Activated naive CD4-positive, alpha-beta T cell treated with anti-CD3 and anti-CD28 coated beads, Interleukin-2, amount 50 U/mL, for 72 hours (primary cell): Measurements from ENCODE around the gene OTOA. TPM values are rescaled to one million over a fixed set of nuclear protein-coding genes. Genes with fewer than 3 reads are reported as not detected.
"Not testable (repeated sequence)": the region's sequence is repeated elsewhere in the genome, so short reads cannot be mapped to it uniquely, and the experiment has no call there.

Source experiments
- ATAC-seq, 2 donors: fragments of 150-1000 bp; cut with Tn5 transposase; 2 replicates each; pipeline ENCODE4 v1.10.0; 2021; ENCODE audit warnings: mild to moderate bottlenecking in 2 of 2, moderate library complexity in 2 of 2
- DNase-seq, 2 donors: peaks; one replicate each; pipeline ENCODE4 v3.0.0; 2021 to 2022; ENCODE audit warnings: low spot score in 2 of 2
- H3K27ac Mint-ChIP-seq, 2 donors: one replicate each; pipeline ENCODE4 v1.8.0; 2022; ENCODE audit warnings: mild to moderate bottlenecking in 2 of 2, mixed read lengths in 2 of 2
- H3K36me3 Mint-ChIP-seq, 2 donors: one replicate each; pipeline ENCODE4 v1.8.0; 2022; ENCODE audit warnings: mixed read lengths in 2 of 2
- H3K9me3 Mint-ChIP-seq, 2 donors: one replicate each; pipeline ENCODE4 v1.8.0; 2022; ENCODE audit warnings: mixed read lengths in 2 of 2
- total RNA-seq, 2 donors: library from RNA; stranded (reverse); gene quantifications; one replicate each; pipeline ENCODE4 v1.2.3, GENCODE V29; 2022

OTOA gene
- total RNA-seq = under 1 TPM; 0.12 to 0.18 TPM

- no peak within 1 kb of the TSS for H3K27ac Mint-ChIP-seq
- no peaks in the 10 kb centered on the region for H3K36me3 Mint-ChIP-seq
- no peaks in the 10 kb centered on the region for H3K9me3 Mint-ChIP-seq
- DNase-seq (peak in 1 of 2 donors; percentile 22), ATAC-seq (peak; percentile 58 to 59)
Measured at GRCh38 chr16:21663889-21664647, at the start of gene OTOA. Gene OTOA (plus strand): TSS chr16:21663968. CDS start chr16:21678515, 14,547 bp downstream.

GRCh38 chr16:21614896-21615295, 48.9 kb upstream of the OTOA start:
- ATAC-seq = no peak
- Mint-ChIP-seq H3K9me3 (no peaks in the 10 kb centered on the region), H3K27ac (no peak overlapping the region), H3K36me3 (peaks cover 0 to 19% of the 10 kb centered on the region in 2 donors)
- no peak for DNase-seq

- Mint-ChIP-seq H3K27ac (no peak overlapping the region), H3K36me3 (peaks cover 0 to 15% of the 10 kb centered on the region in 2 donors), H3K9me3 (no peaks in the 10 kb centered on the region)
- ATAC-seq (peak in 1 of 2 donors; percentile 51), DNase-seq (no peak)
Measured at GRCh38 chr16:21617607-21618006, 46.2 kb upstream of the OTOA start.

GRCh38 chr16:21618281-21618680, 45.5 kb upstream of the OTOA start:
- H3K36me3 Mint-ChIP-seq = peaks cover 0 to 12% of the 10 kb centered on the region in 2 donors
- no peaks in the 10 kb centered on the region for H3K9me3 Mint-ChIP-seq
- H3K27ac Mint-ChIP-seq = no peak overlapping the region
- ATAC-seq (no peak), DNase-seq (no peak)

GRCh38 chr16:21619765-21620425, 43.9 kb upstream of the OTOA start:
- H3K27ac Mint-ChIP-seq = no peak overlapping the region
- no peaks in the 10 kb centered on the region for H3K9me3 Mint-ChIP-seq
- peaks cover 0 to 17% of the 10 kb centered on the region in 2 donors for H3K36me3 Mint-ChIP-seq

GRCh38 chr16:21620592-21620991, 43.2 kb upstream of the OTOA start:
- ATAC-seq = no peak
- no peak overlapping the region for H3K27ac Mint-ChIP-seq
- no peaks in the 10 kb centered on the region for H3K9me3 Mint-ChIP-seq
- peaks cover 0 to 19% of the 10 kb centered on the region in 2 donors for H3K36me3 Mint-ChIP-seq
- no peak for DNase-seq

More at GRCh38 chr16:21619765-21620425, 43.9 kb upstream of the OTOA start:
- ATAC-seq = no peak
- DNase-seq = no peak

GRCh38 chr16:21622545-21622944, 41.2 kb upstream of the OTOA start:
- H3K27ac Mint-ChIP-seq = no peak overlapping the region
- no peak for DNase-seq
- H3K9me3 Mint-ChIP-seq = no peaks in the 10 kb centered on the region
- H3K36me3 Mint-ChIP-seq = peaks cover 7 to 32% of the 10 kb centered on the region in 2 donors
- peak in 1 of 2 donors; percentile 61 for ATAC-seq

GRCh38 chr16:21625026-21625425, 38.7 kb upstream of the OTOA start:
- H3K27ac Mint-ChIP-seq = no peak overlapping the region
- H3K36me3 Mint-ChIP-seq = peaks cover 18 to 44% of the 10 kb centered on the region in 2 donors
- ATAC-seq (no peak), DNase-seq (no peak)
- peaks cover 0 to 6% of the 10 kb centered on the region in 2 donors for H3K9me3 Mint-ChIP-seq

GRCh38 chr16:21626659-21627277, 37.0 kb upstream of the OTOA start:
- ATAC-seq (peak; percentile 69 to 86), DNase-seq (no peak)
- peak overlapping the region; percentile 31 to 63 for H3K27ac Mint-ChIP-seq
- H3K36me3 Mint-ChIP-seq = peaks cover 18 to 44% of the 10 kb centered on the region in 2 donors
- peaks cover 0 to 6% of the 10 kb centered on the region in 2 donors for H3K9me3 Mint-ChIP-seq

GRCh38 chr16:21628121-21628726, 35.5 kb upstream of the OTOA start:
- DNase-seq = no peak
- Mint-ChIP-seq H3K36me3 (peaks cover 18 to 44% of the 10 kb centered on the region in 2 donors), H3K27ac (peak overlapping the region in 1 of 2 donors; percentile 84), H3K9me3 (peaks cover 0 to 6% of the 10 kb centered on the region in 2 donors)
- no peak for ATAC-seq

- no peak for ATAC-seq
- peaks cover 20 to 42% of the 10 kb centered on the region in 2 donors for H3K36me3 Mint-ChIP-seq
- no peak for DNase-seq
- H3K27ac Mint-ChIP-seq = peak overlapping the region in 1 of 2 donors; percentile 84
- H3K9me3 Mint-ChIP-seq = peaks cover 0 to 6% of the 10 kb centered on the region in 2 donors
Measured at GRCh38 chr16:21628772-21629171, 35.0 kb upstream of the OTOA start.

GRCh38 chr16:21629616-21630539, 33.9 kb upstream of the OTOA start:
- not testable (repeated sequence) for ATAC-seq, H3K27ac Mint-ChIP-seq, DNase-seq, H3K9me3 Mint-ChIP-seq
- peaks cover 22 to 31% of the 10 kb centered on the region in 2 donors for H3K36me3 Mint-ChIP-seq

- H3K9me3 Mint-ChIP-seq, H3K27ac Mint-ChIP-seq: not testable (repeated sequence)
- peaks cover 25 to 28% of the 10 kb centered on the region in 2 donors for H3K36me3 Mint-ChIP-seq
Measured at GRCh38 chr16:21630866-21631265, 32.9 kb upstream of the OTOA start.

GRCh38 chr16:21631376-21631775, 32.4 kb upstream of the OTOA start:
- H3K27ac Mint-ChIP-seq = peak overlapping the region in 1 of 2 donors; percentile 4
- DNase-seq, H3K9me3 Mint-ChIP-seq, ATAC-seq: not testable (repeated sequence)
- peaks cover 29% of the 10 kb centered on the region in 2 donors for H3K36me3 Mint-ChIP-seq

More at GRCh38 chr16:21630866-21631265, 32.9 kb upstream of the OTOA start:
- not testable (repeated sequence) for ATAC-seq, DNase-seq

GRCh38 chr16:21631951-21632575, 31.7 kb upstream of the OTOA start:
- Mint-ChIP-seq H3K27ac (peak overlapping the region; percentile 4), H3K36me3 (peaks cover 25 to 26% of the 10 kb centered on the region in 2 donors)
- not testable (repeated sequence) for ATAC-seq, DNase-seq, H3K9me3 Mint-ChIP-seq
